ENCODE data around the gene GDF15.
"Not testable (repeated sequence)": the region's sequence is repeated elsewhere in the genome, so short reads cannot be mapped to it uniquely, and the experiment has no call there.

The GDF15 gene

GRCh38 chr19:18364277-18364825 lies 21.6 kb upstream of the GDF15 start:
- not testable (repeated sequence) for DNase-seq

DNA sequence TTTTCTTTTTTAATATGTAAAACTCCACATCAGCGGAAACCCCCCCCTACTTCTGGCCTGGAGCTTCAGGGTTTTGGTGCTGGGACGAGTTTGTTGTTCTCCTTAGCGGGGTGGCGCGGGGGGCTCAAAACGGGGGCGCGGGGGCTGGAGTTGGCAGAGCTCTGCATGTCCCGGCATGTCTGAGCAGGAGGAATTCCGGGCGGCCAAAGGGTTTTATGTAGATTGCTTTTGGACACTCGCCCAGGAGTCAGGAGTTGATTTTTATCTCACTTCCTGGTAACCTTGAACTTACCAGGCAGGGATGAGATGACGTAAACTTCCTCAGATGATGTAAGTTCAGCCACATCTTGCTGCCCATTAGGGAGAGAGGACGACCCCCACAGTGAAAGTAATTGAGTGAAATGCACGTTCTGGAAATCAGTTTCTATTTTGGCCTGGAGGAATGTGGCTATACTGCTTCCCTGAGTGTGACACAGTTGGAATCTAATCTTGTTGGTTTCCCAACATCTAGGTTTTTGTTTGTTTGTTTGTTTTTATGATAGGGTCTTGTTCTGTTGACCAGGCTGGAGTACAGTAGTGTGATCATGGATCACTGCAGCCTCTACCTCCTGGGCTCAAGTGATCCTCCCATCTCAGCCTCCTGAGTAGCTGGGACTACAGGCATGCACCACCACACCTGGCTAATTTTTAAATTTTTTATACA lies 21.0 kb upstream of the GDF15 start:
- DNase-seq: peak; percentile 88 to 91

GRCh38 chr19:18366021-18366435 lies 19.9 kb upstream of the GDF15 start:
- peak; percentile 64 to 77 for DNase-seq

- no peak for DNase-seq
Observed at GRCh38 chr19:18368504-18369222, 17.3 kb upstream of the GDF15 start.

GRCh38 chr19:18373407-18373891 lies 12.5 kb upstream of the GDF15 start:
- no peak for DNase-seq

DNA sequence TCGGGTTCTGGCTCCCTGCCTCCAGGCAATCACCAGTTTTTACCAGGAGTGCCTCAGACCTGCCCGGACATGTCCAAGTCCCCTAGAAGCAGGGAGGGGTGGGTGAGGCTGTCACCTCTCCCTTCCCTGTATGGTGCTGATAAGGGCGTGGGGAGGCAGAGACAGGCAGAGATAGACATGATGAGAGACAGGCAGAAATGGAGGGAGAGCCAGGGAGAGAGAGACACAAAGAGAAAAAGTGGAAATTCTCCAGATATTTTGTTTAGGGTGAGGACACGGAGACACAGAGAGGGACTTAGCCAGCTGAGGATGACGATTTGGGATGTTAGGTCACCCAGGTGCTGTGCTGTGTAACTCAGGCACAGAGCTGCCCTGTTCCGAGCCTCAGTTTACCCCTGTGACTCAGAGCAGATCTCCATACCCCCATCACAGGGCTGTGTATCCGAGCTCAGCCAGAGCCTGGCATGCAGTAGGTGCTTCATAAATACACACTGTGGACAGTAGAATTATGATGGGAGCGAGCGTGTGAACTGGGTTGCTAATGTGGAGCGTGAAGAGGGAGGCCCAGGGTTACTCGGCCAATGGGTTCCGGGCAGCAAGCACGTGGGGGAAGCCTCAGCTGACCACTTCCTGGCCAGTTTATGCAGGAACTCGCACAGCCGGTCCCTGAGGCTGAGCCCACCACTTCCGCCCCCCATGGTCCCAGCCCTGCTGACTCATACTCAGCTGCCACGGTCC lies 11.9 kb upstream of the GDF15 start:
- DNase-seq: peak; percentile 99

DNA sequence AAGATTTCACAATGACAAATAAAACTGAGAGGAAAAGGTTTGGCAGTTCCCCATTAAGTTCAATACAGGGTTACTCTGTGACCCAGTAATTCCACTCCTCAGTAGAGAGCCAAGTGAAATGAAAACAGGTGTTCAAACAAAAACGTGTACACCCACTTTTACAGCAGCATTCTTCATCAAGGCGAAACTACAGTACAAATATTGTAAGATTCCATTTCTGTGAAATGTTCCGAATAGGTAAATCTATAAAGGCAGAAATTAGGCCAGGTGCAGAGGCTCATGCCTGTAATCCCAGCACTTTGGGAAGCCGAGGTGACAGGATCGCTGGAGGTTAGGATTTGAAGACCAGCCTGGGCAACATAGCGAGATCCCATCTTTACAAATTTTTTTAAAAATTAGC lies 8.9 kb upstream of the GDF15 start:
- no peak for DNase-seq

GRCh38 chr19:18379803-18380747 lies 5.9 kb upstream of the GDF15 start:
- DNase-seq: peak; percentile 77 to 85

GRCh38 chr19:18380843-18381242 lies 5.1 kb upstream of the GDF15 start:
- DNase-seq: no peak

DNA sequence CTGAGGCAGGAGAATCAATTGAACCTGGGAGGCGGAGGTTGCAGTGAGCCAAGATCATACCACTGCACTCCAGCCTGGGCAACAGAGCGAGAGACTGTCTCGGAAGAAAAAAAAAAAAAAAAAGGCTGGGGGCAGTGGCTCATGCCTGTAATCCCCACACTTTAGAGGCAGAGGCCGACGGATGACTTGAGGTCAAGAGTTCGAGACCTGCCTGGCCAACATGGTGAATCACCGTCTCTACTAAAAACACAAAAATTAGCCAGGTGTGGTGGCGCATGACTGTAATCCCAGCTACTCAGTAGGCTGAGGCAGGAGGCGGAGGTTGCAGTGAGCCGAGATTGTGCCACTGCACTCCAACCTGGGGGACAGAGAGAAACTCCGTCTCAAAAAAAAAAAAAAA lies 2.3 kb upstream of the GDF15 start:
- DNase-seq: not testable (repeated sequence)

DNA sequence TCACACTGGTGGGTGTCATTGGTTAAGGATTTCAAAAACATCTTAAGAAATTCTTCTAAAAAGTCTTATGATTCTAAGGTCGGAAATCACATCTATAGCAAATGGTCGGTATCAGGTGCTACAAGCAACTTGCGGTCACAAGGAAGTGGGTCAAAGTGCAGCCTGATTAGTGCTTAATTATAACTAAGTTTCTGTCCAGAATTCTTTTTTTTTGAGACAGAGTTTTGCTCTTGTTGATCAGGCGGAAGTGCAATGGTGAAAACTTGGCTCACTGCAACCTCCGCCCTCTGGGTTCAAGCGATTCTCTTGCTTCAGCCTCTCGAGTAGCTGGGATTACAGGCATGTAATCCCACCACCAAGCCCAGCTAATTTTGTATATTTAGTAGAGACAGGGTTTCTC lies 1.2 kb upstream of the GDF15 start:
- DNase-seq: no peak

GRCh38 chr19:18385359-18385674 lies 641 bp upstream of the GDF15 start:
- no peak for DNase-seq

- DNase-seq: peak; percentile 23 to 39
Observed at GRCh38 chr19:18386543-18387271, 749 bp downstream of the GDF15 start.

- peak; percentile 92 to 95 for DNase-seq
Observed at GRCh38 chr19:18388100-18388959, 2.4 kb downstream of the GDF15 start.

- no peak for DNase-seq
Observed at GRCh38 chr19:18388960-18389725, 3.2 kb downstream of the GDF15 start.

- DNase-seq: no peak
Observed at GRCh38 chr19:18389726-18390064, 3.7 kb downstream of the GDF15 start.

- DNase-seq: no peak
Observed at GRCh38 chr19:18390065-18390907, 4.3 kb downstream of the GDF15 start.

DNA sequence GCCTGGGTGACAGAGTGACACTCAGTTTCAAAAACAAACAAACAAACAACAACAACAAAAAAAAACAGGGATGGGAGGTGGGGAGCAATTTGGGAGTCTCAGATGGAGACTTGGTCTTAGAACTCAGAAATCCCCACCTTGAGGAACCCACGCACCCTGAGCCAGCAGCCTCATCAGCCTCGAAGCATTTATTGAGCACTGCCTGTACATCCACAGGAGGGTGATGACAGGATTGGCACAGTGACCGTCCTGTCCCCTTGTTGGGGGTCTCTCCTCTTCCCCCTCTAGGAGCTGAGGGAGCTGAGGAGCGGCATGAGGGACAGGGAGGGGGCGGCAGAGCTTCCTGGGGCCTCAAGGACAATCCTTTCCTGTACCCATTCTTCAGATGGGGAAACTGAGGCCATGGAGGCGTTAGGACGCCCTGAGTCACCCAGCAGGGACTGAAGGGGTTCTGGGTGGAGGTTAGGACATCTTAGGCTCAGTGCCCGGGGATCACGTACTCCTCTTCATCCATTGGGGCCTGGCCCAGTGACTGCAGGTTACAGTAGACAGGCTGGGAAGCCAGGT lies 5.6 kb downstream of the GDF15 start:
- DNase-seq: no peak

Data from inflammatory macrophage (primary cell).